ENCODE measurements around the gene PRICKLE4.

DNA sequence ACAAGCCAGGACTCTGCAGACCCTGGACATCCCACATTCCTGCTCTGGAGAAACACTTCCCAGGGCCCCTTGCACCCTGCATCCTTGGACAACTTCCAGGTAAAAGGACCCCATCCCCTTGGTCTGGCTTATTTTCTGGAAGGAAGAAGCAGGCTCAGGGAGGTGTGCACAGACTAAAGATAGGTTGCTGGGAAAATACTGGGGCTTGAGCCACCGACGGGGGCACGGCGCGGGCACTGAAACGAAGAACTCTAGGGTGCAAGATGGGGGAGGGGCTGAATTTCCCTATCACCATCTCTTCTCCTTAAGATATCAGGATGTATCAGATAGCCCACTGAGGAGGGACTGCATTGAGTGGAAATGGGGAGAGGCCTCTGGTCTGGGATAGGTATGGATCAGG, 1.7 kb upstream of the PRICKLE4 start:
- TF ChIP-seq, protein P1, sequence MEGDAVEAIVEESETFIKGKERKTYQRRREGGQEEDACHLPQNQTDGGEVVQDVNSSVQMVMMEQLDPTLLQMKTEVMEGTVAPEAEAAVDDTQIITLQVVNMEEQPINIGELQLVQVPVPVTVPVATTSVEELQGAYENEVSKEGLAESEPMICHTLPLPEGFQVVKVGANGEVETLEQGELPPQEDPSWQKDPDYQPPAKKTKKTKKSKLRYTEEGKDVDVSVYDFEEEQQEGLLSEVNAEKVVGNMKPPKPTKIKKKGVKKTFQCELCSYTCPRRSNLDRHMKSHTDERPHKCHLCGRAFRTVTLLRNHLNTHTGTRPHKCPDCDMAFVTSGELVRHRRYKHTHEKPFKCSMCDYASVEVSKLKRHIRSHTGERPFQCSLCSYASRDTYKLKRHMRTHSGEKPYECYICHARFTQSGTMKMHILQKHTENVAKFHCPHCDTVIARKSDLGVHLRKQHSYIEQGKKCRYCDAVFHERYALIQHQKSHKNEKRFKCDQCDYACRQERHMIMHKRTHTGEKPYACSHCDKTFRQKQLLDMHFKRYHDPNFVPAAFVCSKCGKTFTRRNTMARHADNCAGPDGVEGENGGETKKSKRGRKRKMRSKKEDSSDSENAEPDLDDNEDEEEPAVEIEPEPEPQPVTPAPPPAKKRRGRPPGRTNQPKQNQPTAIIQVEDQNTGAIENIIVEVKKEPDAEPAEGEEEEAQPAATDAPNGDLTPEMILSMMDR (IDR thresholded peaks at IDR 0.05), result no peak
- TF ChIP-seq POLR2AphosphoS5 (IDR thresholded peaks at IDR 0.05; ENCODE audit: low read depth, low read length) (no peak), TCF7L2 (IDR thresholded peaks at IDR 0.05; ENCODE audit: low read depth, low read length) (no peak)

Measured in Panc1 (cell line).